ENCODE results near the gene ETV3. TPM values are rescaled to one million over a fixed set of nuclear protein-coding genes. Genes with fewer than 3 reads are reported as not detected.
A peak's percentile ranks its signal among the peaks of the same experiment; 100 is the strongest.
"Not testable (repeated sequence)": the region's sequence is repeated elsewhere in the genome, so short reads cannot be mapped to it uniquely, and the experiment has no call there.

Gene ETV3
- 10 to 100 TPM; 88.9 to 93.6 (median 90.9) TPM for total RNA-seq

GRCh38 chr1:157138220-157139051, at the start of gene ETV3:
ETV3 (minus strand) TSS chr1:157138395; CDS start chr1:157136352, 2,043 bp downstream.
- H3K27me3 ChIP-seq: no peaks in the 10 kb centered on the region
- WGBS: 0% methylated on average over 44 of the region's 85 CpGs

GRCh38 chr1:157186281-157186992, 48.2 kb upstream of the ETV3 start:
- DNase-seq (ENCODE audit: low spot score in 2 of 2): no peak
- no peaks in the 10 kb centered on the region for H3K27me3 ChIP-seq
- no peak overlapping the region for H3K27ac ChIP-seq
- H3K9me3 ChIP-seq: no peaks in the 10 kb centered on the region
- no peaks in the 10 kb centered on the region for H3K4me1 ChIP-seq
- H3K4me3 ChIP-seq: no peak overlapping the region
- no peaks in the 10 kb centered on the region for H3K36me3 ChIP-seq
- 63% methylated on average over 8 of the region's 8 CpGs for WGBS
- TF ChIP-seq POLR2AphosphoS5 (IDR thresholded peaks at IDR 0.05) (no peak), CTCF (IDR thresholded peaks at IDR 0.05) (no peak), POLR2A (IDR thresholded peaks at IDR 0.05) (no peak), EP300 (IDR thresholded peaks at IDR 0.05) (no peak)

More at GRCh38 chr1:157138220-157139051, at the start of gene ETV3:
- DNase-seq (ENCODE audit: low spot score in 2 of 2): peak; percentile 94
- Histone ChIP-seq H3K27ac (peak within 1 kb of the TSS; percentile 95), H3K9me3 (no peaks in the 10 kb centered on the region), H3K36me3 (peaks cover 24% of the 10 kb centered on the region), H3K4me3 (peak within 1 kb of the TSS; percentile 93), H3K4me1 (peaks cover 72% of the 10 kb centered on the region)
- TF ChIP-seq POLR2A (IDR thresholded peaks at IDR 0.05) (peak; percentile 8 to 85), POLR2AphosphoS5 (IDR thresholded peaks at IDR 0.05) (peak; percentile 19 to 70 (median 39)), CTCF (IDR thresholded peaks at IDR 0.05) (no peak)

- Histone ChIP-seq H3K27me3 (no peaks in the 10 kb centered on the region), H3K36me3 (no peaks in the 10 kb centered on the region), H3K27ac (no peak overlapping the region), H3K9me3 (no peaks in the 10 kb centered on the region), H3K4me1 (no peaks in the 10 kb centered on the region), H3K4me3 (no peak overlapping the region)
- no peak for TF ChIP-seq EP300 (IDR thresholded peaks at IDR 0.05)
- no peak for TF ChIP-seq POLR2A (IDR thresholded peaks at IDR 0.05)
- TF ChIP-seq CTCF (IDR thresholded peaks at IDR 0.05): no peak
- TF ChIP-seq POLR2AphosphoS5 (IDR thresholded peaks at IDR 0.05): no peak
- DNase-seq (ENCODE audit: low spot score in 2 of 2): no peak
- WGBS: 78% methylated on average over 3 of the region's 3 CpGs
Observed at GRCh38 chr1:157183870-157184269, 45.7 kb upstream of the ETV3 start.

- not testable (repeated sequence) for H3K4me1 ChIP-seq; H3K4me3 ChIP-seq; H3K9me3 ChIP-seq; H3K27me3 ChIP-seq; H3K27ac ChIP-seq; DNase-seq (ENCODE audit: low spot score in 2 of 2); H3K36me3 ChIP-seq
- WGBS: 92% methylated on average over 5 of the region's 5 CpGs
Observed at GRCh38 chr1:157182371-157182770, 44.2 kb upstream of the ETV3 start.

GRCh38 chr1:157181790-157182189, 43.6 kb upstream of the ETV3 start:
- no peak for TF ChIP-seq EP300 (IDR thresholded peaks at IDR 0.05)
- no peak for TF ChIP-seq CTCF (IDR thresholded peaks at IDR 0.05)
- no peak for TF ChIP-seq POLR2AphosphoS5 (IDR thresholded peaks at IDR 0.05)
- TF ChIP-seq POLR2A (IDR thresholded peaks at IDR 0.05): no peak
- DNase-seq (ENCODE audit: low spot score in 2 of 2): no peak
- Histone ChIP-seq H3K27ac (no peak overlapping the region), H3K27me3 (no peaks in the 10 kb centered on the region), H3K9me3 (no peaks in the 10 kb centered on the region), H3K36me3 (no peaks in the 10 kb centered on the region), H3K4me1 (no peaks in the 10 kb centered on the region), H3K4me3 (no peak overlapping the region)
- 79% methylated on average over 3 of the region's 3 CpGs for WGBS

All from suprapubic skin (tissue), 4 donors.